HG03378 (cell line): ENCODE measurements around the gene KLHL22.
"Not testable (repeated sequence)": the region's sequence is repeated elsewhere in the genome, so short reads cannot be mapped to it uniquely, and the experiment has no call there.

Source experiments
- ATAC-seq: cut with Tn5 transposase; IDR thresholded peaks from one replicate; pipeline ENCODE4 v1.9.1; 2021; ENCODE audit warnings: mild to moderate bottlenecking, moderate library complexity; ENCODE audit not compliant: unreplicated experiment

KLHL22 gene

GRCh38 chr22:20405291-20405930 is 90.2 kb downstream of the KLHL22 start:
- no peak for ATAC-seq

DNA sequence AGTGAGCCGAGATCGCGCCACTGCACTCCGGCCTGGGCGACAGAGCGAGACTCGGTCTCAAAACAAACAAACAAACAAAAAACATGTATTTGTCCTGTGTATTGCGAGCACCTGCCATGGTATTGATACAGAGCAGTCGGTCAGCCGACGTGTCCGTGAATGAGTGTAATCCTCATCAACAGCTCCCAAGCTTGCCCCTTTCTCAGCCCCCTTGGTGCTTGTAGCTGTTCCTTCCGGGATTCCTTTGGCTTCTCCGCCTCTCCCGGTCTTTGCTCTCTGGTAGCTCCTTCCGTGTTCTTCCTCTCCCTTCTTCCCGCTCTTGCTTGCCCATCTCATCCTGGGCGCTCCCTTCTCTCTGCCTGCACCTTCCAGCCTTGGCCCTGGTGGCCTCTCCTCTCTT is 90.7 kb downstream of the KLHL22 start:
- no peak for ATAC-seq

GRCh38 chr22:20403779-20404140 is 91.8 kb downstream of the KLHL22 start:
- no peak for ATAC-seq

DNA sequence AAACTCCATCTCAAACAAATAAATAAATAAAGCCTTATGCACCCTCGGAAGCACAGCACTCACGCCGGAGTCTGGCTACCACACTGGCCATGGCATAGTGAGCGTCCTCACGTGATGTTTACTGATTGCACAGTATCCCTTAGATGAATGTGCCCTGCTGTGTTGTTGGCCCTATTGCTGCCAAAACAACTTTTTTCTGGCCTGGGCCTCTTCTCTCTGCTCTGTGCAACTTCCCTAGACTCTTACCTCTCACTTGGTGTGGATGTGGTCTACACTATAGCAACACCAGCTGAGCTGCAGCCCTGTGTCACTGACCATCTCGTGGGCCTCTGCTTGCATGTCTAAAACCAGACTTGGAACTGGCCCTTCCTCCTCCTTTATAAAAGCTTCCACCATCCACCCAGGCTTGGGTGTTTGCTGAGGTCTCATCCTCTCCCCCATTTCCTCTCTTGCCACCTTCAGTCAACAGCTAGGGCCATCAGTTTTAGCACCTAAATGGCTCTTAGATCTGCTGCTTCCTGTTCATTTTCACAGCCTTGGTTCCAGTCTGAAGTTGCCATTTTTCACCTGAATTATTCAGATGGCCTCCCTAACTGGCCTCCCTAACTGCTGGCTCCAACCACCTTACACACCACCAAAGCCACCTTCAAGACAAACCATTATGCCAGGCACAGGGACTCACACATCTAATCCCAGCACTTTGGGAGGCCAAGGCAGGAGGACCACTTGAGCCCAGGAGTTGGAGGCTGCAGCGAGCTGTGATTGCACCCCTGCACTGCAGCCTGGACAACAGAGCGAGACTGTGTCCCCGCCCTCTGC is 92.4 kb downstream of the KLHL22 start:
- no peak for ATAC-seq

DNA sequence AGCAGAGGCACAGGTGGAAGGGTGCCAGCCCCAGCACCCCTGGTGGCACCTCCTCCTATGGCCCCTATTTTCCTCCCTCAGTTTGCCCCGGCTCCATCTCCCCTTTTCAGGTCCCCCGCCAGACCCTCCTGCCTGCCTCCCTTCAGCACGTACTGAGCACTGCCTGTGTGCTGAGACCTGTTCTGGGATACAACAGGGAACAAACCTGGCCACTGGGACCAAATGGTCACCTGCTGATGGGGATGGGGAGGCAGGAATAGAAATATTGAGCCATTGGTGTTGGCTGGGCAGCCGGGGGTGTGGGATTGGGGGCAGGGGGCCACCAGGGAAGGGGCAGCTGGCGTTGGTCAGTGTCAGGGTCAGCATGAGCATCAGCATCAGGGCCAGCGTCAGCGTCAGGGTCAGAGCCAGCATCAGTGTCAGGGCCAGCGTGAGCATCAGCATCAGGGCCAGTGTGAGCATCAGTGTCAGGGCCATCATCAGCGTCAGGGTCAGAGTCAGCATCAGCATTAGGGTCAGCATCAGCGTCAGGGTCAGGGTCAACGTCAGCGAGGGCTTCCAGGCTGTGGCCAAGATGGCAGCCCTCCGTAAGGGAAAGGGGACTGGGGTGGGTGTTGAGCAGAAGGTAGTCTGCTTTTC is 94.1 kb downstream of the KLHL22 start:
- no peak for ATAC-seq

DNA sequence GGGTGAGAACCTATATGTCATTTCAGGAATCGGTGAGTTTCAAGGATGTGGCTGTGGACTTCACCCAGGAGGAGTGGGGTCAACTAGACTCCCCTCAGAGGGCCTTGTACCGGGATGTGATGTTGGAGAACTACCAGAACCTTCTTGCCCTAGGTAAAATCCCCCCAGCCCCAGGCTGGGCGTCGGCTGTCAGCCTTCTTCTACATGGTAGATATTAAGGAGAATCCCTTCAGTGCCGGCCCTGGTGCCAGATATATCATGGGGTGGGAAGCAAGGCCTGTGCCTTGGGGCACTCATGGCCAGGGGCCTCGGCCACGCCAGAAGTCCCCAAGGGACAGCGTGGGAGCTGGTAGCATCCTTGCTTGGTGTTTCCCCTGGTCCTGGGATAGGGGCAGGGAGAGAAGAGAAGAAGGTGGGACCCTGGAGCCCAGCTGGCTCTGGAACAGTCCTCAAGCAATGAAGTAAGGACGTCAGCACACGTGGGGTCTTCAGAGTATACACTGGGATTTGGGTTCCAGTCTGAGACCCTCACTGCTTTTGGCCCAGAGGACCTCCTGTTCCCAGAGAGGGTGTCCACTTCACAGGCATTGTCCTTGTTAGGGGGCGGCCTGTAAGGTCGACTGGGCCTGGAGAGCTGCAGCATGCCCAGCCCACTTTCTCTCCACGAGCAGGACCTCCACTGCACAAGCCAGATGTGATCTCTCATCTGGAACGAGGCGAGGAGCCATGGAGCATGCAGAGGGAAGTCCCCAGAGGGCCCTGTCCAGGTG is 94.8 kb downstream of the KLHL22 start:
- no peak for ATAC-seq

DNA sequence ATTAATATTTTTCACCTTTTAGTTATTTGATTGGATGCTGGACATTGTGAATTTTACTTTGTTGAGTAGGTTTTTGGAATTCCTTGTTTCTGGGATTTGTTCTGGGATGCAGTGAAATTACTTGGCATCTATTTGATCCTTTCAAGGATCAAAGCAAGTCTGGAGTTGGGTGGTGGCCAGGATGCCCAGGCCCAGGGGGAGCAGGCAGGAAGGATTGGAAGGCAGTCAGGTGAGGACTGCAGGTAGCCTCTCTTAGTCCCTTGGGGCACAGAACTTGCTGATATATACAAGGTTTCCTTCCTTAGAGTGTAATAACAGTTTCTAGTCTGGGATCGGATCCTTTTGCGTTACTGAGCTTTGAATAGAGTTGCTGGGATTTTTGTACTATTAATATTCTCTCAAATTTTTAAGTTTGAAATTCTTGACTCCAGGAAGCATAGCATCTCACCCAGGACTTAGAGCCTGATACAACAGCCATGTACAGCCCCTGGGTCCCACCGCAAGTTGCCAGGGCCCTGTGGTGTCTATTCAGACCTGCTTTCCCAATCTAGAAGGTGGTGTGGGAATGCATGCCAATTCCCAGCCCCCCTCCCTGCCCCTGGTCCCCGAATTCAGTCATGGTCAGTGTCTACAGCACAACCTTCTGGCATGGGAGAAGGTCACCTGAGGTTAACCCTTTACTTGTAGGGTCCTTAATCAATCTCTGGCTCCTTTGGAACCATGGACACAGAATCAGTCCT is 95.6 kb downstream of the KLHL22 start:
- no peak for ATAC-seq

DNA sequence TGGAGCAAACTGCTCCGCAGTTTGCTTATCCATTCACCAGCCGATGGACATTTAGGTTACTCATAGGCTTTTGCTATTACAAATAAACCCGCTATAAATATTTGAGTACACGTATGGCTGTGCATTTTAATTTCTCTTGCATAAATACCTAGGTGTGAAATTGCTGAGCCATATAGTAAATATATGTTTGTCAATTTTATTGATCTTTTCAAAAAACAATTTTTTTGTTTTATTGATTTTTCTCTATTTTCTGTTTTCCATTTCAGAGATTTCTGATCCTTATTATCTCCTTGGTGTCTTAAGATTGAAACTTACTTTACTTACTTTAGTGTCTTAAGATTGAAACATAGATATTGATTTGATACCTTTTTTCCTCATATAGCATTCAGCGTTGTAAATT is 97.2 kb downstream of the KLHL22 start:
- ATAC-seq, result no peak

DNA sequence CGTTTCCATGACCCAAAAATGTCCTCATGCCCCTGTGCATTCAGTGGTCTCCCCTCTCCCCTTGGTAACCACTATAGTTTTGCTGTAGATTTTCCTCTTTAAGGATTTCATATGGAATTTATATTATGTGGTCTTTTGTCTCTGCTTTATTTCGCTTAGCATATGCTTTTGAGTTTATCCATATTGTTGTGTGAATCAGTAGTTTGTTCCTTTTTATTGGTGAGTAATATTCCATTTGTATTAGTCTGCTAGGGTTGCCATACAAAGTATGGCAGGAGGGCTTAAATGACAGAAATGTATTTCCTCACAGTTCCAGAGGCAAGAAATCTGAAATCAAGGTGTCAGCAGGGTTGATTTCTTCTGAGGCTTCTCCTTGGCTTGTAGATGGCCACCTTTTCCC is 98.1 kb downstream of the KLHL22 start:
- no peak for ATAC-seq

DNA sequence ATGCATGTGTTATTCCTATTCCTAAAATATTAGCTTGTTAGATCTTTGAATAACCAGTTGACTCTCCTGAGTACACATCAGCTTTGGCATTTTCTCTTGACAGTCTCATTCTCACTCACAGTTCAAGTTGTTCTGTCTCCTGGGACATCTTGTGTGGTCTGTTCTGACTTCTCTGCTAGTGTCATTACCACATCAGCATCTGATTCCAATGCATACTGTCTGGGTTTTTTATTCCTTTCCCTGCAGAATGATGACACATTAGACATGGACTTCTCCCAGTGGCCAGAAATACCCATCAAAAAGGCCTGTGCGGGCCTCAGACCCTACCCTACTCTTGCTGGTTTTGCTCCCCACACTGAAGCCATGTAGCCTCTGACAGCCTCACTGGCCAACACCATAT is 99.0 kb downstream of the KLHL22 start:
- no peak for ATAC-seq

DNA sequence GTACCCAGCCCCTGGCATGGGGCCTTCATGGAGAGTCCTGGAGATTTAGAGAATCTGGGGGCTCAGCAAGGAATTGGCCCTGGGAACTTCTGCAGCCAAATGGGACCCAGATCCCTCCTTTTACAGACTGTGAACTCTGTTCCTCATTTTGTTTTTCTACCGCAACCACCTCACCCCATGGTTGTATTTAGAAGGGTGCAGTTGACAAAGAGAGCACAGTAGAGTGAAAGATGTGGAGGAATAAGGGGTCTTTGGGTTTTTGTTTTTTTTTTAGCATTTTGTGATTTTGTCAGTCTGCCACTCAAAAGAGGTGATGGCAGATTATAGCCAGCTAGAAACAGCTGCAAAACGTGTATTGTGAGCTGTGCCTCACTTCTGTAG is 99.7 kb downstream of the KLHL22 start:
- no peak for ATAC-seq

DNA sequence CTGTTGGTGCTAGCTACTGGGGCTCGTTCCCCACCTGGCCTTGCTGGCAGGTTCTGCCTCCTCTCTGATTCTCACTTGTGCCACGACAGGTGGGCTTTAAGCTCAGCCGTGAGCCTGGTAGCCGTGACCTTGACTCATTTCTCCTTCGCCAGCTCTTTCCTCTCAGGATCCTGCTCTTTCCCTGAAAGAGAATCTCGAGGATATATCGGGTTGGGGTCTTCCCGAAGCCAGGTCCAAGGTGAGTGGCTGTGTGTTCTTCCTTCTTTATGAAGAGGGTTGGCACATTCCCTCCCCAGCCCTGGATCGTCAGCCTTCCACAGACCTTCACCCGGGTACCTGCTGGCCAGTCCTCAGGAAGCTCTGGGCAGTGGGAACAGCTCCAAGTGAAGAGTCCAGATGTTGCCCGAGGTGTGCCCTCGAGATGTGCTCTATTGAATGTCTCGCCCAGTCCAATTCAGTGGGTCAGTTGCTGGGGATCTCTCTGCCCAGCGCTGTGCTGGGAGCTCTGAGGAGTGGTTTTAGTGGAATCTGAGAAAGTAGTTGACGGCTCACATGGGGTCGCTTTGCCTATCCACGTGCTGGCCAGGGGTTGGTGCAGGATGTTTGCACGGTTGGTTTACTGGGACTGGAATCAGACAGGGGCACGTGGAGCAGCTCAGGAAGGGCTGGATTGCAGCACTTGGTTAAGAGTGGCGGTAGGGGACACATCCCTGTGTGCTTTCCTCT is 100.3 kb downstream of the KLHL22 start:
- no peak for ATAC-seq

- no peak for ATAC-seq
These were observed 101.7 kb downstream of the KLHL22 start, which contains the start of gene ZNF74 for GRCh38 chr22:20393705-20394476. TSS of gene ZNF74 (plus strand) at chr22:20394151. CDS start at chr22:20394629, 478 bp downstream.

DNA sequence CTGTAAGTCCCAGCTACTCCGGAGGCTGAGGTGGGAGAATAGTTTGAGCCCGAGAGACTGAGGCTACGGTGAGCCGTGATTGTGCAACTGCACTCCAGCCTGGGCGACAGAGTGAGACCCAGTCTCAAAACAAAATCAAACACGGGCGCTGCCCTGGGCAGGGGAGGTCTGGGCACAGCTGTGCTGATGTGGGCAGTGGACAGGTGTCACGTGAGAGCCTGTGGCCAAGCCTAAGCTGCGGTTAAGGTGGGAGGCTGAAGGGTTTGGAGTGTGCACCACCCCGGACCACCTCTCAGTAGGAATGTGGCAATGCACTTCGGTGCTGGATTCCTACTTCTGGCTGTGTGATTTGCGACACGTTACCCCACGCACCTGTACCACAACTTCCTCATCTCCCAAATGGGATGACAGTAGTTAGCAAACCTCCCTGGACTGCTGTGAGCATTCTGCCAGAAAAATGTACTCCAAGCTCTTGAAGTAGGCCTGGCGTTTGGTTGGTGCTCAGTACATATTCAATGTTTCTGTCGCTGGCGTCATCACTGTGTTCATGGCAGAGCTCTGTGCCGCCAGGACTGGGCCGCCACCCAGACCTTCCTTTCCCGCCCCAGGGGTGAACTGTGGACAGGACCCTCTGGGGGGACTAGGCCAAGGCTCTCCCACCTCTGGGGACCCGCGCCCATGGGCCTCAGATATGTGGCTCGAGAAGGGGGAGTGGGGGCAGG is 102.5 kb downstream of the KLHL22 start:
- ATAC-seq, result no peak

- not testable (repeated sequence) for ATAC-seq
These were observed 103.2 kb downstream of the KLHL22 start for GRCh38 chr22:20392365-20392881.
